HG03064 (cell line): ENCODE results near the gene CERS2.
A peak's percentile ranks its signal among the peaks of the same experiment; 100 is the strongest.

Experiments
- ATAC-seq: cut with Tn5 transposase; IDR thresholded peaks from one replicate; pipeline ENCODE4 v1.9.1; 2021; ENCODE audit warnings: low read depth; ENCODE audit not compliant: unreplicated experiment

CERS2 gene, protein sequence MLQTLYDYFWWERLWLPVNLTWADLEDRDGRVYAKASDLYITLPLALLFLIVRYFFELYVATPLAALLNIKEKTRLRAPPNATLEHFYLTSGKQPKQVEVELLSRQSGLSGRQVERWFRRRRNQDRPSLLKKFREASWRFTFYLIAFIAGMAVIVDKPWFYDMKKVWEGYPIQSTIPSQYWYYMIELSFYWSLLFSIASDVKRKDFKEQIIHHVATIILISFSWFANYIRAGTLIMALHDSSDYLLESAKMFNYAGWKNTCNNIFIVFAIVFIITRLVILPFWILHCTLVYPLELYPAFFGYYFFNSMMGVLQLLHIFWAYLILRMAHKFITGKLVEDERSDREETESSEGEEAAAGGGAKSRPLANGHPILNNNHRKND

DNA sequence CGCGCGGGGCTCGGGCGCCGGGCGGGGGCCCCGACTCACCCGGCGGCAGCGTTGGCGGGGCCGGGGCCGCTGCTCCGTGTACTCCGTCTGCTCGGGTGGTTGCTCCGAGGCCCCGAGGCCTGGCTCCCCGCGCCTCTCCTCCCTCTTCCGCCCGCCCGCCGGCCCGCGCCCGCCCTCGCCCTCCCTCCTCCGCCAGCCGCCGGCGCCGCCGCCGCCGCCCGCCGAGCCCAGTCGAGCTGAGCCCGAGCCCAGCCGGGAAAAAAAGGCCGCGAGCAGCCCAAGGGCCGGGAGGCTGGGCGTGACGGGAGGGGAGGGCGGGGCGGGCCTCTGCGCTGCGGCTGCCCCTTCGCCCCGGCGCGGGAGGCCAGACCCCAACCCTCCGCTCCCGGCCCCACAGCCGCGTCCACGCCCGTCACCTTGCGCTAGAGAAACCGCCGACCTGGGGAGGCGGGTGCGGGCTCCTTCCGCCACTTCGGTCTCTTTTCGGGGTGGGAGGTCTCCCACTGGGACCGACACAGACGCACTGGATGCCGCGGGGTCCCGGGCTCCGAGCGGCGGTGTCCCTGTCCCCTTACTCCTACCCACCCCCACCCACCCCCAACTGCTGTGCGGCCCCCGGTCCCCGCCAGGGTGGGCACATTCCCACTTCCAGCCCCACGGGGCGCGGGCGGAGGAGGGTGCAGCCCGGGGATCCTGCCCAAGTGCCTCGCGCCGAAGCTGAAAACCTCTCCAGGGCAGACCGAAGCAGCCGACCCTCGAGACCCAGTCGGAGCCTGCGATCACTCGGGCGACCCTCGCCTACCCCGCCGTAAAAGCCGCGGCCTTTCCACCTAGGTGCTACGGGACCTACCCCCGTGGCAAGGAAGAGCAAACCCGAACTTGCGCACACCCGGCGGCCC is at the start of gene CERS2:
Gene CERS2, minus strand, starts transcription at position 256 of the 899 bp plus-strand sequence. CDS start 5,745 bp downstream, outside the sequence.
- peak; percentile 48 for ATAC-seq

DNA sequence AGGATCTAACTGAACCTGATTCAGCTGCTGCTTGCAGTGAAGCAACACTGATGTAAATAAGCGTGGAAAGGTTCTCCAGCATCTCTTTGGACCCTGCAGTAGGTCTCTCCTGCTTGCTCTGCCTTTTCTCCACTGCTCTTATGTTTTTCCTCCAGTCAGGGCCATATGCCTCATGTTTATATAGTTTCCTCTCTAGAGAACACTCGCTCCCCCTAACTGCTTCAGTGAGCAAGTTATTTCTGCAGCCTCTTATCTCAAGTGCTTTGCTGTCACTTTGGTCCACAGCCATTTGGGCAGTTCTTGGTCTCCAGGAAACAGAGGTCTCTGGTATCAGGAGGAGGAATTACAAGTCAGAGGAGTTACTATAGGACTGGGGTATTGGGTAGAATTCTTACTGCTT is 38.9 kb upstream of the CERS2 start:
- ATAC-seq: no peak

DNA sequence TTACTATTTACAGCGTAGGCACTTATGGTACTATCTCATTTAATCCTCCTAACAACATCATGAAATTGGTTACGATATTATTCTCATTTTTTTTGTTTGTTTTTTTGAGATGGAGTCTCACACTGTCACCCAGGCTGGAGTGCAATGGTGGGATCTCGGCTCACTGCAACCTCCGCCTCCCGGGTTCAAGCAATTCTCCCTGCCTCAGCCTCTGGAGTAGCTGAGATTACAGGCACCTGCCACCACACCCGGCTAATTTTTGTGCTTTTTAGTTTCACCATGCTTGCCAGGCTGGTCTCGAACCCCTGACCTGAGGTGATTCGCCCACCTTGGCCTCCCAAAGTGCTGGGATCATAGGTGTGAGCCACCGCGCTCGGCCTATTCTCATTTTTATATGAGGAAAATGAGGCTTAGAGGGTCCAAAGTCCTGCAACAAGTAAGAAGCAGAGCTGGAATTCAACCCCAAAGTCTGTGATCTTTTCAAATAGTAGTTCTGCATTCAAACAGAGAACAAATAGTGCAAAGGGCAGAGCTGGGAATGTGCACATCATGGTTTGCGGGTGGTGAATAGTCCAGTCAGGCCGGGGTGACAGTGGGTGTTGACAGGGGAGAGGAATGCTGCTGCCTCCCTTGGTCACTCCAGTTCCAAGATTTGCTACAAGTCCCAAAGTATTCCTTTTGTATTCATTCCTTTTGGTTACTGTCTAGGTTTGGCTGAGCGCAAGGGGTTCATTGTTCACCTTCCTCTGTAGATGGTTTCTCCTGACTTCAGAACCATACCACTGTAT is 38.2 kb upstream of the CERS2 start:
- no peak for ATAC-seq

DNA sequence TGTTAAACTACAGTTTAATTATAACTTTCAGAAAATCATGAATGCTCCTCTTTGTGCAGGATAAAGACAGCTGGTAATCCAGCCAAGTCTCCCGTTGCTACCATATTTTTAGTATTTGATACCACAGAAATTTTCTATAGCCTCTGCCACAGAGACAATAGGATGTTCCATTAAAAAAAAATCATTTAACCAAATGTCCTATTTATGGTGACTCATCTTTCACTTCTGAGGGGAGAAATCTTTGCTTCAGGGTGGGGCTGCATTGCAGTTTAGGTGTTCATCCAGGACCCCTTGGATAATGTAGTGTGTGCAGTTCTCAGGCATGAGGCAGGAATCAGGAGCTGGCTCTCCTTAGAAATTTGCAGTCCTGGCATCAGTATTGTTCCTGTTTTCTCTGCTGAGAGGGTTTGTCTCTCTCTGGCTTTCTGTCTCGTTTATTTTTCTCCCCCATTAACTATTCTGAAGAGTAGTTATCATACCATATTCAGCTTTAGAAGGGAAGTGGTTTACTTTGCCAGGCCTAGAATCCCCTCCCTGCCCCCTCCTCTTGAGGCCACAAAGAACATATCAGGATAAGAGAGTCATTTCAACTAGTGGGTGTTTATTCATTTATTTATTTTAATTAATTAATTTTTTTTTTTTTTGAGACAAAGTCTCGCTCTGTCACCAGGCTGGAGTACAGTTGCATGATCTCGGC is 36.7 kb upstream of the CERS2 start:
- no peak for ATAC-seq

DNA sequence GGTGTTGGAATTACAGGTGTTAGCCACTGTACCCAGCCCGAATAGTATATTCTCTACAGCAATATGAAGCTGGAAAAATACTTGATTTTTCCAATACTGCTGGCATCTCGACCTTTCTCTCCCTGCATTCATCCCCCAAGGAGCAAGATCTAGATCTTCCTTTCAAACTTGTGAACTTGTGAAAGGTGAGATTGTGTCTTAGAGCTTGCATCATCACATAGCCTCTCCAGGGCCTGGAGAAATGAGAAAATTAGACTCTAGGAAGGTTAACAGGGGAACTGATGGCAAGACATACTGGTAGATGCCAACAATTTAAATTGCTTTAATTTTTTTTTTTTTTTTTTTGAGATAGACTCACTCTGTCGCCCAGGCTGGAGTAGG is 35.7 kb upstream of the CERS2 start:
- no peak for ATAC-seq

DNA sequence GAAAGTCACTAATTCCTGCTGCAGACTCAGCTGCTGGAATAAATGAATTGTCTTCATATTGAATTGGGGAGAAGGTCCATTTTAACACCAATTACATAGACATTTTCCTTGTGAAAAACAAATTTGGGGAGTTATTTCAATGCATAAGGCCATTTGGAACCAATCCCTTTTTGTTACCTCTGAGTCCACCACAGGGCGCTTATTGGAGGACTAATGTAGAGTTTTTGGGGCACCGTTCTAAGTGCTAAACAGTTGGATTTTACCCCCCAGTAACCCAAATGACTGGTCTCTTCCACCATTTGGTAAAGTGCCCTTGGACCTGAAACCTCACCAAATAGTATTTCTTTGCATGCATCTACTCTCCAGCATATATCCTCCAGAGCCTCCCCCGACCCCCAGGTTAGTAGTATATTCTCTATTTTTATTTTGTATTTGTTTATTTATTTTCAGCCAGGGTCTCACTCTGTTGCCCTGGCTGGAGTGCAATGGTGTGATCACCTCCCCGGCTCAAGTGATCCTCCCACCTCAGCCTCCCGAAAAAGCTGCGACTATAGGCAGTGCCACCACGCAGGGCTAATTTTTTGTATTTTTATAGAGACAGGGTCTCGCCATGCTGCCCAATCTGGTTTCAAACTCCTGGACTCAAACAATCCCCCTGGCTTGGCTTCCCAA is 35.2 kb upstream of the CERS2 start:
- no peak for ATAC-seq

DNA sequence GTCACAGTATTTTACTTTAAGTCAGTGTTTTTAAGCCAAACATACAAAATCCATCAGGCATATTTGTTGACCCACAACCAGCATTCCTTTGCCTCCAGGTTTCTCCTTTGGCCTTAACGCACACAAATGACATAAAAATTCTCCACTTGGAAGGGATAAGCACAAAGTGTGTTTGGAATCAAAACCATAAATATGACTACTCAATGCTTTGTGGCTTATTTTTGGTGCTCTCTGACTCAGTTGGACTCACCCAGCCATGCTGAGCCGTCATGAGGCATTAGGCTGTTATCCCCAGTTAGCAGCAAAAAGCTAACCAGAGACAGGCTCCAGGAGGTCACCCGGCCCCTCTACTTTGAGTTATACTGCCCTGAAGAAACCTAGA is 34.6 kb upstream of the CERS2 start:
- no peak for ATAC-seq

DNA sequence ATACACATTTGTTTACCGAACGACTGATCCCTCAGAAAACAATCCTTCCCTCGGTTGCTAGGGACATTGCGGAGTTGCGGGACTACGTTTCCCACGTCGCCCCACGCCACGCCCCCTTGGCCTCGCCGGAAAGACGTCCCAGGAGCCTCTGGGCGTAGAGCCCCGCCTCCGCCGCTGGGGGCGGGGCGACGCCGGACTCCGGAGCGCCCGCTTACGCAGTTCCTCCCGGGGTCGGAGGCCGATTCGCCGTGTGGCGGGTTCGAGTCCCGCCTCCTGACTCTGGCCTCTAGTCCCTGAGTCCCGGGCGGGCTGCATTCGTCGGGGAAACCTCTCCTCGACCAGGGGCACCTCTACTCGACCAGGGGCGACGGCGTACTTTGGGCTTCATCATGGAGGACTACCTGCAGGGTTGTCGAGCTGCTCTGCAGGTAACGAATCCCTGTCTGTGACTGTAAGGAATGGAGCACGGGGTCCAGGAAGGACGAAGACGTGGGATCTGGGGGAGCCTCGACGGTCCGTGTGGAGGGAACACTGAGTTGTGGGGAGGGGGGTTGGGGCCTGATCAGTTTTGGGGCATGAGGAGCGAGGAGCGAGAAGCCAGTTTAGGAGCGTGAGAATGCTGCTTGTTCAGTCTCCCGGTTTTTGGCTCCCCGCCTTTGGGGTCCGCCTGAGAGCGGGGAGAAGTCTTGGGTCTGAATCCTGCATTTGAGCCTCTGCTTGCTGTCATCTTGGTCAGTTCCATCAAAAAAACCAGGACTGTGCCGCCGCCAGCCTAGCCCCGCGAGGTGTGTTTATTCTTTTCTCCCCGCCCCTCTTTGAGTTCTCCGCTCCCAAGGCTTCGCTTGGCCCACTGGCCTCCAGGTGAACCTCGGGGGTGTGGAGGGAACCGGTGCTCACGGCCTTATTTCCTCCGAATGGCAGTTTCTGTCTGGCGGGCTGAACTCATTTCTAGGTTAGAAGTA is 33.9 kb upstream of the CERS2 start, which contains the start of gene PRUNE1:
Gene PRUNE1, plus strand, starts transcription at position 206 of the 962 bp plus-strand sequence. Its CDS starts 184 bp downstream, at position 390.
- no peak for ATAC-seq

DNA sequence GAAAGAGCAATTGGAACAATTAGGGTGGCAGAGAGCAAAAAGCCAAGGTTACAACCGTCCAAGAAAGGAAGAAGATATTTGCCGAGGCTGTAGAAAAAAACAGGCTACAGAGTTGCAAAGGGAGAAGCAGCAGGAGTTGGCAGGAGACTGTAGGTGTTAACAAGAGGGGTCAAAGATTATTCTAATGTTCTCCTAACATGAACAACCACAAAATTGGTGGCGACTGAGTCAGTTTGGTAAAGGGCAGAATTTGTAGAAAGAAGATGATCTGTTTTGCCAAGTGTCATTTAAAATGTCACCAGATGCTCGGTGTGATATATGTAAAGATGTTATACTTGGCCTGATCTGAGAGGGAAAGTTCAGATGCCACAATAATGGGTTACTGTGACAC is 33.2 kb upstream of the CERS2 start:
- no peak for ATAC-seq

DNA sequence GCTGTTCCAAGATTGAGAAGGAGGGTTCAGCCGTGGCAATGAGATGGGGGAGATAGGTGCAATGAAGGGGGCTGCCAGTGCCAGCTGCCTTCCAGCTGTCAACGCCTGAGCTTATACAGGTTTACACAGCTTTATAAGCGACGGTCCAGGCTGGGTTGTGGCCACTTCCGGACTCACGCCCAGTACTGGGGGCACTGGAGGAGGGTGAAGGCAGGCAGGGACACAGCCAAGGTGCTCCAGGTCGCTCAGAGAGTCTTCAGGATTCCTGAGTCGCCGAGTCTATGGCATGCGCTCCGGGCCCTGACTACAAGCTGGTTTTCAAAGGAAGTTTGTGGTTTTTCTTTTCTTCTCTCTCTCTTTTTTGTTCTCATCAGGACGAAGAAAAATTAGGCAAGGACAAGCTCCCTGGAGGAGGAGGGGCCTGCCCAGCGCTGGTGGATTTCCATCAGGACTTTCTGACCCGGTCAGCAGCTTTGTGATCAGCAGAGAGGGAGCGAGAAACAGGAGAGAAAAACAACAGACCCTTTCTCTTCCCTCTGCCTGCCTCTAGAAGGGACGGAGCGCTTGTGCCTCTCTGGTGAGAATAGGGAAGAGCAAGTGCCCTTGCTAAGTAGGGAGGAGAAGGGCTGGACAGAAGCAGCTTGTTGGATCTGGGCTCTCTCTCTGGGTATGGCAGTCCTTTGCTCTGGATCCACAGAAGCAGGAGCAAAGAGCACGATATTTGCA is 31.9 kb upstream of the CERS2 start, which contains the start of gene MINDY1:
Gene MINDY1, minus strand, starts transcription at position 576 of the 726 bp plus-strand sequence. CDS start 4,285 bp downstream, outside the sequence.
- ATAC-seq: no peak

DNA sequence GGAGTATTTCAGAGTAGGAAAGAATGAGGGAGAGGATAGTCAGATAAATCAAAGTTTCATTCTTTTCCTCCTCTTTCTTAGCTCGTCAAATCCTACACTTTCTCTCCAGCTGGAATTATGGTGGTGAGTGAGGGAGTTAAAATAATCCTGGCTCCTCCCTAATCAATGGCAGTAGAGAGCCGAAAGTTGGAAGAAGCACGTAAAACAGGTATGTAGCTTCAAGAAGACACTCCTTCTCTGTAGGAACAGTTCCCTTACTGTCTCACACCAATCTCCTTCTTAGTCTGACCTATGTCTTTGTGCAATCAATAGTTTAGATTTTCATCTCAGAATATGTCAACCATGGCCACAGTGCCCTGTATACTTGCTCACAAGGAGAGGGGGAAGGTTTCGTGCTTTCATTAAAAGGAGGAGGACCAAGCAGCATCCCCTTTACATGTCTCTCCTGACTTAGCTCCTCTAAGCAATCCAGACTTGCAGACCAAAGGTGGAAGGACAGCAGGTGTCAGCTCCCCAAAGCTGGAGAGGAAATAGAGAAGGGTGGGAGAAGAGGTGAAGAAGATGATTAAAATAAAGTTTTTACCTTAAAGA is 31.2 kb upstream of the CERS2 start:
- ATAC-seq: no peak

DNA sequence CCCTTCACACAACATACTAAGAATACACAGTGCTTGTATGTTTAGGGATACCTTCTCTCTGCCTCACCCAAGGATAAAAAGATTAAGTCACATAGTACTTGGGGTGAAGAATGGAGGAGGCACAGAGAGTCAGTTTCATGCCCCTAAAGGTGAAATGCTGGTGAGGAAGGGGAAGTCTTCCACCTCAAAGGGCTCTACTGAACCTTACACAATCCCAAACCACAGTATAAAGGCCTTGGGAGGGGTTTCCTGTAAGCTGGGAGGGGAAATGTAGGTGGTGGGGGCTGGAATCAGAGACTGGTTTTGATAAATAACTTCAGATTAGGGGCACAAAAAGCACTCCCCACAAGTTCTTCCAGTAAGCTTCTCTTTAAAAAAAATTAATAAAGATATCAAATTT is 28.5 kb upstream of the CERS2 start:
- ATAC-seq: no peak

DNA sequence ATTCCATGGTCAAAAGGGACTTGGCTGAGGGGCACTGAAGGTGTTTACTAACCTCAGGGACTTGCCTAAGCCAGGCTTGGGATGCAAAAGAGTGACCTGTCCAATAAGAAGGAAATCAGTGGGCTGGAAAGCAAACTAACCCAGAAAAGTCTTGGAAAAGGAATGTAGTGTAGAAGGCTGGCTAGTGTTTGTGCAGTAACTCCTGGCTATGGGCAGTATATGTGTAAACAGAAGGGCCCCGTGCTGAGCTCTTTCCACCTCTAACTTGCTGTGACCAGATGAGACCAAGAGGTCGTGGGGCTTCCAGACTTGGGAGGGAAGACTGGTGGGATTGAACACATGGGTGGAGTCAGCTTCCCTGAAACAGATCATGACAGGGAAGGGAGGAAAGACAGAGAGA is 28.0 kb upstream of the CERS2 start:
- ATAC-seq: no peak

DNA sequence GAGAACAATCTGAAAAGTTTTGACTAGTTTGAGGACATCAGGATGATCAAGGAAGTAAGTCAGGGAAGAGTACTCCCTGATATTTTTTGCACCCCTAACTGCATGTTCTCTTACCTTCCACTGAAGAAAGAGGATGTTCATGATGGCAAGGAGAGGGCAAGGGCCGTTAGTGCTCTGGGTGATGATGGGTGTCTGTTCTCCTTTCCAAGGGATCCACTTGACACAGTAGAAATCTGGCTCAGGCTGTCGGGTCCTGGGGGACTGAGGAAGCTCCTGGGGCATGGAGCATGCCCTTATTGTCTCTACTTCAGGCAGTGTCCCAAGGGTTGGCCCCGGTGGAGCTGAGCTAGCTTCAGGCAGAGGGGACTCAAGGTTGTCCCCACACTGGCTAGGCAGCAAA is 27.4 kb upstream of the CERS2 start:
- no peak for ATAC-seq

DNA sequence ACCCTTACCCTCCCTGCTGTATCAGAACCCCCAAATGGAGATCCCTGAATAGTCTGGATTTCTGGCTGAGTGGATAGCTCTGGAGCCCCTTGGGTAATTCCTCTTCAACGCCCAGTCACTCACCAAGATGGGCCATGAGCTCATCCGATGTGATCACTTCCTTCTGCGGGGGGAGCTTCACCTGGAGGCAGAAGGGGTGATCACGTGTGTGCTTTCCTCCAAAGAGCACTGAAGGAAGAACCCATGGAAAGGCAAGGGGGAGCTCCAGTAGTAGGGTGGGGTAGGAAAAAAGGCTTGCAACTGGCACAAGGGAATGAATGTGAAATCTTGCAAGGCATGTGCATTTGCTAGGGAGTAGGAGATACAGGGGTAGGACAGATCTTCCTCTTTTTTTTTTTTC is 27.0 kb upstream of the CERS2 start:
- ATAC-seq: no peak

DNA sequence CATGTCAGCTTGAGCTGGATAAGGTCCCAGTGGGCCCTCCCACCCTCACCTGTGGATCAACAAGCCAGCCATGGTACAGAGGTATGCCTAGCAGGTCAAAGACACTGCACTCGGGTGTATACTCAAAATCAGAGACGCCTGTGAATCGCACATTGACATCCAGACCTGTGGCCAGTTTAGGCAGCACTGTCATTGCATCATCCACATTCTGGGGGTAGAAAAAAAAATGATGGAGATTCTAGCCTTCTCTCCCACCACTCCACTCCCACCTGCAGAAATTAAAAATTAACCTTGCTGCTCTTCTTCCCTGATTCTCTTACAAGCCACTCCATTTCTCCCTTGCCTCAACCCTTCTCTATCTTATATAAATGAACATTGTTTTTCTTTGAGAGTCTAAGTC is 25.8 kb upstream of the CERS2 start:
- no peak for ATAC-seq

DNA sequence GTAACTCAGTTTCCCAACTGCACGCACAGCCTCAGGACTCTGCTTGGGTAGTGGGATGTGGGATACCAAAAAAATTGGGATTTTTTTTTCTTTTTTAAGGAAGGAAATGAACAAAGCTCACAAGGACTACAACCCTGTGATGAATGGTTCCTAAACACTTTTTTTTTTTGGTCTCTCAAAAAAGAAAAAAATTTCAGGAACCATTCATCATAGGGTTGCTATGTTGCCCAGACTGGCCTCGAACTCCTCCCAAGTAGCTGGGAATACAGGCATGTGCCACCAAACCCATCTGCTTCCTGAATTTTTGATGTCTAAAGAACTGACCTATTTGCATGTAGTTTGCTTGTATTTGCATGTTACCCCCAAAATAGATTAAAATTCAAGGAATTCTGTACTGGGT is 25.3 kb upstream of the CERS2 start:
- no peak for ATAC-seq
